KMS-11 (cell line): Measurements from ENCODE around the gene MTIF3.

Experiments used
- H2AFZ ChIP-seq: fragments of 200-600 bp; sonication (generic); 2 replicates; pipeline ENCODE4 v1.6.1; 2016; ENCODE audit warnings: antibody characterized with exemption, mixed run types, low read depth
- H3K27ac ChIP-seq: fragments of 200-600 bp; sonication (generic); 2 replicates; pipeline ENCODE4 v1.6.1; 2016; ENCODE audit warnings: mild to moderate bottlenecking, mixed run types
- H3K27me3 ChIP-seq: fragments of 200-600 bp; sonication (generic); 2 replicates; pipeline ENCODE4 v1.6.1; 2017; ENCODE audit warnings: mild to moderate bottlenecking, low read depth, mixed run types, moderate library complexity; ENCODE audit not compliant: insufficient read depth
- H3K36me3 ChIP-seq: fragments of 200-600 bp; sonication (generic); 2 replicates; pipeline ENCODE4 v1.6.1; 2017; ENCODE audit warnings: mild to moderate bottlenecking, mixed run types; ENCODE audit not compliant: insufficient read depth
- H3K4me1 ChIP-seq: fragments of 200-600 bp; sonication (generic); 2 replicates; pipeline ENCODE4 v1.6.1; 2016; ENCODE audit warnings: mild to moderate bottlenecking, low read depth, mixed run types; ENCODE audit not compliant: poor library complexity, severe bottlenecking
- H3K4me2 ChIP-seq: fragments of 200-600 bp; sonication (generic); 2 replicates; pipeline ENCODE4 v1.7.0; 2016; ENCODE audit warnings: mild to moderate bottlenecking, mixed run types
- H3K4me3 ChIP-seq: fragments of 200-600 bp; sonication (generic); IDR thresholded peaks from 2 replicates; pipeline ENCODE4 v1.6.1; 2017; ENCODE audit warnings: low read depth, low read length, mixed read lengths; ENCODE audit not compliant: insufficient read depth
- H3K79me2 ChIP-seq: fragments of 200-600 bp; sonication (generic); 2 replicates; pipeline ENCODE4 v1.6.1; 2016; ENCODE audit warnings: low read depth, mixed run types; ENCODE audit not compliant: insufficient read depth
- H3K9ac ChIP-seq: fragments of 200-600 bp; sonication (generic); 2 replicates; pipeline ENCODE4 v1.6.1; 2016; ENCODE audit warnings: mild to moderate bottlenecking, mixed run types
- H4K20me1 ChIP-seq: fragments of 200-600 bp; sonication (generic); 2 replicates; pipeline ENCODE4 v1.6.1; 2016; ENCODE audit warnings: mild to moderate bottlenecking, mixed run types; ENCODE audit not compliant: insufficient read depth
- CTCF ChIP-seq: fragments of 200-600 bp; sonication (generic); conservative IDR thresholded peaks from 2 replicates; pipeline ENCODE4 v1.6.1; 2017; ENCODE audit warnings: low read depth, mild to moderate bottlenecking, antibody characterized with exemption, low read length, moderate library complexity, mixed read lengths

Gene MTIF3

GRCh38 chr13:27450921-27451471 is 632 bp upstream of the MTIF3 start:
- no peaks in the 10 kb centered on the region for H3K27me3 ChIP-seq
- peaks cover 27% of the 10 kb centered on the region for H3K4me1 ChIP-seq
- no peak for TF ChIP-seq CTCF
- no peak overlapping the region for H3K4me3 ChIP-seq
- H3K79me2 ChIP-seq: peaks cover 14% of the 10 kb centered on the region
- H3K36me3 ChIP-seq: no peaks in the 10 kb centered on the region
- peak overlapping the region; percentile 63; the same call in 1 of the 2 replicates for H3K9ac ChIP-seq
- peak overlapping the region; percentile 81 for H2AFZ ChIP-seq
- no peaks in the 10 kb centered on the region for H4K20me1 ChIP-seq
- peak overlapping the region; percentile 90 for H3K27ac ChIP-seq
- peak overlapping the region; percentile 80 for H3K4me2 ChIP-seq

GRCh38 chr13:27449081-27449603 is 1.2 kb downstream of the MTIF3 start:
- TF ChIP-seq CTCF: no peak
- peaks cover 14% of the 10 kb centered on the region for H3K79me2 ChIP-seq
- peak overlapping the region; percentile 66 for H3K4me2 ChIP-seq
- no peaks in the 10 kb centered on the region for H3K36me3 ChIP-seq
- peaks cover 18% of the 10 kb centered on the region for H3K4me1 ChIP-seq
- H3K4me3 ChIP-seq: no peak overlapping the region
- H3K9ac ChIP-seq: peak overlapping the region; percentile 63; the same call in 1 of the 2 replicates
- no peaks in the 10 kb centered on the region for H3K27me3 ChIP-seq
- peak overlapping the region; percentile 81; the same call in 1 of the 2 replicates for H2AFZ ChIP-seq
- peak overlapping the region; percentile 90 for H3K27ac ChIP-seq
- H4K20me1 ChIP-seq: no peaks in the 10 kb centered on the region

- H4K20me1 ChIP-seq: no peaks in the 10 kb centered on the region
- peaks cover 14% of the 10 kb centered on the region for H3K79me2 ChIP-seq
- no peak for TF ChIP-seq CTCF
- H3K36me3 ChIP-seq: no peaks in the 10 kb centered on the region
- peaks cover 18% of the 10 kb centered on the region for H3K4me1 ChIP-seq
- H3K9ac ChIP-seq: no peak overlapping the region
- no peak overlapping the region for H3K4me2 ChIP-seq
- no peak overlapping the region for H2AFZ ChIP-seq
- no peaks in the 10 kb centered on the region for H3K27me3 ChIP-seq
- no peak overlapping the region for H3K4me3 ChIP-seq
- no peak overlapping the region for H3K27ac ChIP-seq
Measured at GRCh38 chr13:27448308-27448707, 2.1 kb downstream of the MTIF3 start.

- no peaks in the 10 kb centered on the region for H3K36me3 ChIP-seq
- no peaks in the 10 kb centered on the region for H3K27me3 ChIP-seq
- no peak overlapping the region for H3K4me3 ChIP-seq
- peaks cover 14% of the 10 kb centered on the region for H3K79me2 ChIP-seq
- H3K4me1 ChIP-seq: peaks cover 18% of the 10 kb centered on the region
- no peak for TF ChIP-seq CTCF
- no peak overlapping the region for H3K4me2 ChIP-seq
- no peak overlapping the region for H3K9ac ChIP-seq
- no peaks in the 10 kb centered on the region for H4K20me1 ChIP-seq
- no peak overlapping the region for H2AFZ ChIP-seq
- no peak overlapping the region for H3K27ac ChIP-seq
Measured at GRCh38 chr13:27446986-27447583, 3.3 kb downstream of the MTIF3 start.
